GM19043 (cell line): ENCODE data around the gene GMPPB.

Experiments
- ATAC-seq: cut with Tn5 transposase; IDR thresholded peaks from one replicate; pipeline ENCODE4 v1.9.1; 2021; ENCODE audit warnings: low read depth; ENCODE audit not compliant: unreplicated experiment

Gene GMPPB

GRCh38 chr3:49673715-49674496, 49.8 kb downstream of the GMPPB start, which contains the start of gene APEH:
Gene APEH, plus strand, starts transcription at chr3:49674351. Its CDS starts 51 bp downstream, at chr3:49674402.
- ATAC-seq = peak; percentile 76

GRCh38 chr3:49673121-49673714, 50.5 kb downstream of the GMPPB start:
- no peak for ATAC-seq

GRCh38 chr3:49671291-49672288, 52.2 kb downstream of the GMPPB start:
- no peak for ATAC-seq

- ATAC-seq = no peak
Measured at GRCh38 chr3:49670940-49671290, 52.8 kb downstream of the GMPPB start.
